ENCODE measurements around the gene PPRC1. TPM values are rescaled to one million over a fixed set of nuclear protein-coding genes. Genes with fewer than 3 reads are reported as not detected.

The PPRC1 gene
- total RNA-seq, 1 donor from 2014 or later = 12.3 TPM

DNA sequence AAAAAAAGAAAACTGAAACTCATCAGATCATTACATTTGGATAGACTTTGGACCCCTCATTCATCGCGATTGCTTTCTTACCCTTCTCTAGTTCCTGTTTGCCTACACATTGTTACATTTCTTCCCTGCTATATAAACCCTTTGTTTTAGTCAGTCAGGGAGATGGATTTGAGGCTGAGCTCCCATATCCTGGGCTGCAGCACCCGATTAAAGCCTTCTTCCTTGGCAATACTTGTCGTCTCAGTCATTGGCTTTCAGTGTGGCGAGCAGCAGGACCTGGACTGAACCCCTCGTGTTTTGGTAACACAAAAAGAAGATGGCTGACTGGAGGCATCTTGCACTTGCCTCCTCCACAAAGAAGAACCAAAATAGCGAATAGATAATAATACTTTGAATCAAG, 59.1 kb downstream of the PPRC1 start:
- DNase-seq (ENCODE audit: low read depth, low spot score) = no peak

DNA sequence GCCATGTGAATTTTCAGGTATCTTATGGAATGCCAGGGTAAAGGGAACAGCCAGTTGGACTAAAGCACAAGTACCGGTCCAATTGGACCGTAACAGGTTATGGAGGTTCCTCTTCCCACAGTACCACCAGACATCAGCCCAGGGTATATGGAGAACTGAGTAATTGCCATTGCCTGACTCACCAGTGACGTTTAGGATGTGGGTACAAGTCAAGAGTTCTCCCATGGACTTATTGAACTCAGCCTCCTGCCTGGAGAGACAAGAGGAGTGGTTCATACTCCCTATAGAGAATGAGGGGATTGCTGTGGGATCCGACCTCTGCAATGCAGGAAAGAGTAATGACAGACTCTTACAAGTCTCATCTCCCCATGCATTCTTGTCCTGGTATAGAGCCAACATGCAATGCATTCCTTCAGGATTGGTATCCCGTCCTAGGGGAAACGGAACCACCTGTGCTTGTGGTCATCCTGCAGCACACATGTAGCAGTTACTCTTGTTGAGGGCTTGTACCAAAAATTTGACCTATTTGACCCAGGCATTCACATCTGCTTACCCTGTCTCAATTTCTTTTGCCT, 62.5 kb downstream of the PPRC1 start:
- no peak for DNase-seq (ENCODE audit: low read depth, low spot score)

GRCh38 chr10:102196893-102197292, 64.1 kb downstream of the PPRC1 start:
- no peak for DNase-seq (ENCODE audit: low read depth, low spot score)

DNA sequence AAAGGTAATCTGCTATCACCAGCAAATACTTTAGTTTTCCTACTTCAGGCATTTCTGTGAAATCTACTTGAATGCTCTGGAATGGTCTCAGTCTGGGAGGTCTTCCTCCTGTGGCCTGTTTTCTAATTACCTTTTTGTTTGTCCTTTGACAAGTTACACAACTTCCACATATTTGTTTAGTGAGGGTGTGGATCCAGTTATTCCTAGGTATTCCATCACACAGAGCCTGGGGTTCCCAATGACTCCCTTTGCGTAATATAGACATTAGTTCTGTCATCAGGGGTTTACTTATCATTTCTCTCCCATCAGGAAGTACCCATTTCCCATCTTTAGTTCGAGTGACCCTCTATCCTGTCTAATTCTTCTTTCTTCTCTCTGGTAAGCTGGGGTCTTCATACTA, 65.2 kb downstream of the PPRC1 start:
- DNase-seq (ENCODE audit: low read depth, low spot score) = no peak

Other genes starting within 250 kb of the PPRC1 start
- gene ARMH3, start 76.9 kb upstream of the PPRC1 start, total RNA-seq = 7.1 and 9.7 TPM in 2 replicates
- 35.9 and 41.9 TPM in 2 replicates for gene HPS6, start 67.7 kb upstream of the PPRC1 start, total RNA-seq
- 32.4 and 33.0 TPM in 2 replicates for gene LDB1, start 12.7 kb upstream of the PPRC1 start, total RNA-seq
- 42.9 and 48.2 TPM in 2 replicates for gene NOLC1, start 19.3 kb downstream of the PPRC1 start, total RNA-seq
- not detected in 2 replicates for gene ELOVL3, start 93.3 kb downstream of the PPRC1 start, total RNA-seq
- gene PITX3, start 108.5 kb downstream of the PPRC1 start, total RNA-seq = 0.07 TPM in 1 of 2 replicates, not detected in the other
- 18.1 and 24.7 TPM in 2 replicates for gene GBF1, start 112.5 kb downstream of the PPRC1 start, total RNA-seq